ENCODE data around the gene ITGB3. TPM values are rescaled to one million over a fixed set of nuclear protein-coding genes. Genes with fewer than 3 reads are reported as not detected.

The ITGB3 gene
- total and polyA plus RNA-seq, 4 donors: 14.4 to 210 (median 50.4) TPM

- H3K9me3 ChIP-seq (ENCODE audit: control insufficient read depth, low read length): no peaks in the 10 kb centered on the region
- WGBS, 2 donors: 83 to 86% methylated on average over 2 of the region's 2 CpGs
- peaks cover 0 to 2% of the 10 kb centered on the region in 2 donors for H3K4me1 ChIP-seq (ENCODE audit: control insufficient read depth in 1 of 2, insufficient read depth in 2 of 2, low read length in 2 of 2)
- no peaks in the 10 kb centered on the region for H3K27me3 ChIP-seq (ENCODE audit: control insufficient read depth in 1 of 2, insufficient read depth in 2 of 2, low read length in 1 of 2)
- DNase-seq (no peak), ATAC-seq (ENCODE audit: low FRiP score) (no peak)
- no peaks in the 10 kb centered on the region for H3K36me3 ChIP-seq (ENCODE audit: control insufficient read depth in 1 of 2, insufficient read depth in 2 of 2, low read length in 1 of 2)
- intact Hi-C loops (cut with DNase I): loop anchor here (2.0 to 5.0 kb wide), 3 partner anchors 89 to 379 kb away; partner anchors contain the start of gene EFCAB13 (in 1 of the 2)
- peak overlapping the region; percentile 61 to 83 for H3K27ac ChIP-seq (ENCODE audit: low read depth in 1 of 2, low read length in 2 of 2)
- no peak overlapping the region for H3K4me3 ChIP-seq (ENCODE audit: low read length in 2 of 2)
Measured at GRCh38 chr17:47227862-47228261, 25.8 kb upstream of the ITGB3 start.

- ATAC-seq (ENCODE audit: low FRiP score) (peak; percentile 91), DNase-seq (peak; percentile 90 to 92)
- Histone ChIP-seq H3K4me1 (ENCODE audit: control insufficient read depth in 1 of 2, insufficient read depth in 2 of 2, low read length in 2 of 2) (no peaks in the 10 kb centered on the region), H3K9me3 (ENCODE audit: control insufficient read depth, low read length) (no peaks in the 10 kb centered on the region), H3K27me3 (ENCODE audit: control insufficient read depth in 1 of 2, insufficient read depth in 2 of 2, low read length in 1 of 2) (no peaks in the 10 kb centered on the region), H3K27ac (ENCODE audit: low read depth in 1 of 2, low read length in 2 of 2) (peak overlapping the region in 1 of 2 donors; percentile 61), H3K4me3 (ENCODE audit: low read length in 2 of 2) (peak overlapping the region in 1 of 2 donors; percentile 15), H3K36me3 (ENCODE audit: control insufficient read depth in 1 of 2, insufficient read depth in 2 of 2, low read length in 1 of 2) (no peaks in the 10 kb centered on the region)
- intact Hi-C loops (cut with DNase I): loop anchor here (2.0 to 10.0 kb wide), 4 partner anchors 87 to 385 kb away; partner anchors contain the start of gene EFCAB13 (in 1 of the 2)
- WGBS, 2 donors: 8% methylated on average over 22 of the region's 22 CpGs
Measured at GRCh38 chr17:47229535-47230443, 23.8 kb upstream of the ITGB3 start.

GRCh38 chr17:47230864-47231263 lies 22.8 kb upstream of the ITGB3 start:
- 94 to 95% methylated on average over 10 of the region's 10 CpGs for WGBS, 2 donors
- Histone ChIP-seq H3K36me3 (ENCODE audit: control insufficient read depth in 1 of 2, insufficient read depth in 2 of 2, low read length in 1 of 2) (no peaks in the 10 kb centered on the region), H3K27me3 (ENCODE audit: control insufficient read depth in 1 of 2, insufficient read depth in 2 of 2, low read length in 1 of 2) (no peaks in the 10 kb centered on the region), H3K27ac (ENCODE audit: low read depth in 1 of 2, low read length in 2 of 2) (no peak overlapping the region), H3K4me1 (ENCODE audit: control insufficient read depth in 1 of 2, insufficient read depth in 2 of 2, low read length in 2 of 2) (no peaks in the 10 kb centered on the region), H3K9me3 (ENCODE audit: control insufficient read depth, low read length) (no peaks in the 10 kb centered on the region), H3K4me3 (ENCODE audit: low read length in 2 of 2) (no peak overlapping the region)
- DNase-seq: no peak
- intact Hi-C loops (cut with DNase I): loop anchor here in 1 of 2 donors (10.0 kb wide), 1 partner anchor 384 kb away; no protein-coding TSS in a partner anchor
- ATAC-seq (ENCODE audit: low FRiP score): no peak

GRCh38 chr17:47231334-47231733 lies 22.3 kb upstream of the ITGB3 start:
- intact Hi-C loops (cut with DNase I): loop anchor here in 1 of 2 donors (10.0 kb wide), 1 partner anchor 383 kb away; no protein-coding TSS in a partner anchor
- WGBS, 2 donors: 78 to 93% methylated on average over 3 of the region's 3 CpGs

GRCh38 chr17:47231866-47232265 lies 21.8 kb upstream of the ITGB3 start:
- no peak overlapping the region for H3K27ac ChIP-seq (ENCODE audit: low read depth in 1 of 2, low read length in 2 of 2)
- H3K4me1 ChIP-seq (ENCODE audit: control insufficient read depth in 1 of 2, insufficient read depth in 2 of 2, low read length in 2 of 2): no peaks in the 10 kb centered on the region
- no peak overlapping the region for H3K4me3 ChIP-seq (ENCODE audit: low read length in 2 of 2)
- DNase-seq (no peak), ATAC-seq (ENCODE audit: low FRiP score) (no peak)
- no peaks in the 10 kb centered on the region for H3K27me3 ChIP-seq (ENCODE audit: control insufficient read depth in 1 of 2, insufficient read depth in 2 of 2, low read length in 1 of 2)
- no peaks in the 10 kb centered on the region for H3K36me3 ChIP-seq (ENCODE audit: control insufficient read depth in 1 of 2, insufficient read depth in 2 of 2, low read length in 1 of 2)
- 94 to 98% methylated on average over 3 of the region's 3 CpGs for WGBS, 2 donors
- intact Hi-C loops (cut with DNase I): loop anchor here in 1 of 2 donors (10.0 kb wide), 1 partner anchor 383 kb away; no protein-coding TSS in a partner anchor
- H3K9me3 ChIP-seq (ENCODE audit: control insufficient read depth, low read length): no peaks in the 10 kb centered on the region

More at GRCh38 chr17:47231334-47231733, 22.3 kb upstream of the ITGB3 start:
- no peaks in the 10 kb centered on the region for H3K36me3 ChIP-seq (ENCODE audit: control insufficient read depth in 1 of 2, insufficient read depth in 2 of 2, low read length in 1 of 2)
- no peak overlapping the region for H3K4me3 ChIP-seq (ENCODE audit: low read length in 2 of 2)
- no peaks in the 10 kb centered on the region for H3K27me3 ChIP-seq (ENCODE audit: control insufficient read depth in 1 of 2, insufficient read depth in 2 of 2, low read length in 1 of 2)
- H3K4me1 ChIP-seq (ENCODE audit: control insufficient read depth in 1 of 2, insufficient read depth in 2 of 2, low read length in 2 of 2): no peaks in the 10 kb centered on the region
- no peak for DNase-seq
- H3K9me3 ChIP-seq (ENCODE audit: control insufficient read depth, low read length): no peaks in the 10 kb centered on the region
- no peak overlapping the region for H3K27ac ChIP-seq (ENCODE audit: low read depth in 1 of 2, low read length in 2 of 2)
- no peak for ATAC-seq (ENCODE audit: low FRiP score)

GRCh38 chr17:47232465-47232864 lies 21.2 kb upstream of the ITGB3 start:
- no peak for DNase-seq
- intact Hi-C loops (cut with DNase I): loop anchor here in 1 of 2 donors (10.0 kb wide), 1 partner anchor 382 kb away; no protein-coding TSS in a partner anchor

GRCh38 chr17:47235506-47235905 lies 18.1 kb upstream of the ITGB3 start:
- Histone ChIP-seq H3K27ac (ENCODE audit: low read depth in 1 of 2, low read length in 2 of 2) (no peak overlapping the region), H3K4me3 (ENCODE audit: low read length in 2 of 2) (no peak overlapping the region), H3K9me3 (ENCODE audit: control insufficient read depth, low read length) (no peaks in the 10 kb centered on the region), H3K4me1 (ENCODE audit: control insufficient read depth in 1 of 2, insufficient read depth in 2 of 2, low read length in 2 of 2) (peaks cover 0 to 3% of the 10 kb centered on the region in 2 donors), H3K36me3 (ENCODE audit: control insufficient read depth in 1 of 2, insufficient read depth in 2 of 2, low read length in 1 of 2) (no peaks in the 10 kb centered on the region), H3K27me3 (ENCODE audit: control insufficient read depth in 1 of 2, insufficient read depth in 2 of 2, low read length in 1 of 2) (no peaks in the 10 kb centered on the region)
- 70 to 77% methylated on average over 3 of the region's 3 CpGs for WGBS, 2 donors
- no peak for DNase-seq
- ATAC-seq (ENCODE audit: low FRiP score): no peak
- intact Hi-C loops (cut with DNase I): loop anchor here (5.0 to 10.0 kb wide), 3 partner anchors 37 to 379 kb away; no protein-coding TSS in a partner anchor

More at GRCh38 chr17:47232465-47232864, 21.2 kb upstream of the ITGB3 start:
- H3K9me3 ChIP-seq (ENCODE audit: control insufficient read depth, low read length): no peaks in the 10 kb centered on the region
- ATAC-seq (ENCODE audit: low FRiP score): no peak
- no peaks in the 10 kb centered on the region for H3K36me3 ChIP-seq (ENCODE audit: control insufficient read depth in 1 of 2, insufficient read depth in 2 of 2, low read length in 1 of 2)
- H3K27me3 ChIP-seq (ENCODE audit: control insufficient read depth in 1 of 2, insufficient read depth in 2 of 2, low read length in 1 of 2): no peaks in the 10 kb centered on the region
- H3K4me1 ChIP-seq (ENCODE audit: control insufficient read depth in 1 of 2, insufficient read depth in 2 of 2, low read length in 2 of 2): no peaks in the 10 kb centered on the region
- H3K27ac ChIP-seq (ENCODE audit: low read depth in 1 of 2, low read length in 2 of 2): no peak overlapping the region
- no peak overlapping the region for H3K4me3 ChIP-seq (ENCODE audit: low read length in 2 of 2)
- 96 to 100% methylated on average over 2 of the region's 2 CpGs for WGBS, 2 donors

GRCh38 chr17:47235923-47236322 lies 17.7 kb upstream of the ITGB3 start:
- no peaks in the 10 kb centered on the region for H3K36me3 ChIP-seq (ENCODE audit: control insufficient read depth in 1 of 2, insufficient read depth in 2 of 2, low read length in 1 of 2)
- ATAC-seq (ENCODE audit: low FRiP score) (no peak), DNase-seq (no peak)
- intact Hi-C loops (cut with DNase I): loop anchor here (5.0 to 10.0 kb wide), 3 partner anchors 36 to 379 kb away; no protein-coding TSS in a partner anchor
- H3K4me1 ChIP-seq (ENCODE audit: control insufficient read depth in 1 of 2, insufficient read depth in 2 of 2, low read length in 2 of 2): peaks cover 0 to 3% of the 10 kb centered on the region in 2 donors
- H3K27ac ChIP-seq (ENCODE audit: low read depth in 1 of 2, low read length in 2 of 2): no peak overlapping the region
- WGBS, 2 donors: 91 to 97% methylated on average over 2 of the region's 2 CpGs
- no peaks in the 10 kb centered on the region for H3K27me3 ChIP-seq (ENCODE audit: control insufficient read depth in 1 of 2, insufficient read depth in 2 of 2, low read length in 1 of 2)
- H3K9me3 ChIP-seq (ENCODE audit: control insufficient read depth, low read length): no peaks in the 10 kb centered on the region
- no peak overlapping the region for H3K4me3 ChIP-seq (ENCODE audit: low read length in 2 of 2)

Data from aorta (tissue), 5 donors.